DND-41 (cell line): ENCODE results near the gene HOXA3.

Experiments
- ATAC-seq: fragments of 200-7000 bp; cut with Tn5 transposase; 3 replicates; pipeline ENCODE4 v1.9.1; 2021; ENCODE audit warnings: low read depth; ENCODE audit not compliant: insufficient read depth
- DNase-seq: peaks from one replicate; pipeline ENCODE4 v3.0.0-alpha.2; 2020
- H2AFZ ChIP-seq: 2 replicates; pipeline ENCODE4 v1.6.0; 2012; ENCODE audit warnings: low read depth, low read length
- H3K27ac ChIP-seq: 2 replicates; pipeline ENCODE4 v1.5.1; 2012; ENCODE audit warnings: low read length, inconsistent platforms
- H3K27me3 ChIP-seq: fragments of 200-600 bp; sonication (generic); 2 replicates; pipeline ENCODE4 v1.6.0; 2012; ENCODE audit warnings: low read length, mild to moderate bottlenecking, inconsistent platforms; ENCODE audit not compliant: insufficient read depth, poor library complexity
- H3K36me3 ChIP-seq: 2 replicates; pipeline ENCODE4 v1.5.1; 2012; ENCODE audit warnings: low read length, inconsistent platforms; ENCODE audit not compliant: insufficient read depth
- H3K4me1 ChIP-seq: 2 replicates; pipeline ENCODE4 v1.5.1; 2012; ENCODE audit warnings: mild to moderate bottlenecking, low read length; ENCODE audit not compliant: insufficient read depth
- H3K4me2 ChIP-seq: 2 replicates; pipeline ENCODE4 v1.6.0; 2012; ENCODE audit warnings: mild to moderate bottlenecking, moderate library complexity, low read length, inconsistent platforms; ENCODE audit not compliant: insufficient read depth
- H3K4me3 ChIP-seq, 2 experiments: fragments of 200-600 bp in 1 of 2; shearing (Covaris generic) in 1 of 2; 2 replicates each; pipeline ENCODE4 v1.5.1; 2012 to 2016; ENCODE audit warnings: inconsistent platforms in 2 of 2, low read length in 2 of 2, mild to moderate bottlenecking in 2 of 2, low read depth in 1 of 2, moderate library complexity in 1 of 2
- H3K79me2 ChIP-seq: 2 replicates; pipeline ENCODE4 v1.6.0; 2012; ENCODE audit warnings: low read length, inconsistent platforms; ENCODE audit not compliant: insufficient read depth
- H3K9ac ChIP-seq: 2 replicates; pipeline ENCODE4 v1.6.0; 2012; ENCODE audit warnings: low read depth, mild to moderate bottlenecking, inconsistent platforms, low read length, moderate library complexity
- H3K9me3 ChIP-seq: 2 replicates; pipeline ENCODE4 v1.5.1; 2012; ENCODE audit warnings: low read length, moderate library complexity, mild to moderate bottlenecking, inconsistent platforms; ENCODE audit not compliant: insufficient read depth, severe bottlenecking
- H4K20me1 ChIP-seq: 2 replicates; pipeline ENCODE4 v1.6.0; 2012; ENCODE audit warnings: low read length; ENCODE audit not compliant: insufficient read depth
- CTCF ChIP-seq: IDR thresholded peaks from 2 replicates; pipeline ENCODE4 v1.5.1; 2012; ENCODE audit warnings: borderline replicate concordance, low read length, moderate library complexity, mild to moderate bottlenecking; ENCODE audit not compliant: poor library complexity, severe bottlenecking; ENCODE audit errors: extremely low read depth
- EZH2 ChIP-seq: IDR thresholded peaks from 3 replicates; pipeline ENCODE4 v1.6.1; 2012; ENCODE audit warnings: borderline replicate concordance, low read depth, mild to moderate bottlenecking, moderate library complexity, low read length, inconsistent platforms; ENCODE audit not compliant: severe bottlenecking

Gene HOXA3

DNA sequence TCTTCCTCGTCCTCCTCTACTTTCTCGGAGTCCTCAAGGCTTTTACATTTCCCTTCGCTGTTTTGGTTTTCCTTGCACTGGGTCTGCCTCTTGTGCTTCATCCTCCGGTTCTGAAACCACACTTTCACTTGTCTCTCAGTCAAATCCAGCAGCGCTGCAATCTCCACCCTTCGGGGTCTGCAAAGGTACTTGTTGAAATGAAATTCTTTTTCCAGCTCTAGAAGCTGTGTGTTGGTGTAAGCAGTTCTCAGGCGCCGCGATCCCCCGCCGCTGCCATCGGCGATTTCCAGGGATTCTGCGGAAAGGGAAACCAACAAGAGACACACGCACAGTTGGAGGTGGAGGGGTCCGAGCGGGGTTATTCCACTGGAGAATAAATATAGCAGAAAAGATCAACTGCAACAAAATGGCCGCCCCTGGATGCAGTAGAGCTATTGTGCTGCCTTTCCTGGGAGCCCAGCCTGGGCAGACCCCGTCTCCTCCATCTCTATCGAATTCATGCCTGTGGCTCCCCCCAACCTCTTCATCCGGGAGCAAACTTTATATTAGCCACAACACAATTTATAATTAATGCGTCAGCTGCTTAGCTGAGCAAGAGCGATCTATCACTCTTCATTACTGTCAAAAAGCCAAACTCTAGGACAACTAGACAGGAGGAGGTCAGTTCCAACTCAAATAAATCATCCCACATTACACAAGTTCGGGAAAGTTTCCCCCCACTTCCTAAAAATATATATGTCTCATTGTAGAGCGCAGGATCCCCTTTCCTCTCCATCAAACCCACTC, 51.0 kb downstream of the HOXA3 start:
- Histone ChIP-seq H3K4me1 (no peaks in the 10 kb centered on the region), H3K79me2 (no peaks in the 10 kb centered on the region), H2AFZ (no peak overlapping the region), H3K4me3 (no peak overlapping the region), H3K27me3 (no peaks in the 10 kb centered on the region), H3K36me3 (no peaks in the 10 kb centered on the region), H3K4me2 (no peak overlapping the region), H4K20me1 (no peaks in the 10 kb centered on the region), H3K9ac (no peak overlapping the region), H3K27ac (no peak overlapping the region), H3K9me3 (no peaks in the 10 kb centered on the region)
- no peak for DNase-seq
- TF ChIP-seq CTCF (no peak), EZH2 (no peak)
- ATAC-seq, result no peak

GRCh38 chr7:27100694-27101170, 51.7 kb downstream of the HOXA3 start:
- H3K79me2 ChIP-seq, result no peaks in the 10 kb centered on the region
- H4K20me1 ChIP-seq, result no peaks in the 10 kb centered on the region
- ATAC-seq, result no peak
- H3K4me1 ChIP-seq, result no peaks in the 10 kb centered on the region
- H3K9me3 ChIP-seq, result no peaks in the 10 kb centered on the region
- no peak overlapping the region for H3K9ac ChIP-seq
- H3K27ac ChIP-seq, result no peak overlapping the region
- H3K36me3 ChIP-seq, result no peaks in the 10 kb centered on the region
- H3K4me3 ChIP-seq, result no peak overlapping the region
- TF ChIP-seq CTCF (no peak), EZH2 (no peak)
- H3K27me3 ChIP-seq, result no peaks in the 10 kb centered on the region
- no peak overlapping the region for H3K4me2 ChIP-seq
- no peak for DNase-seq
- H2AFZ ChIP-seq, result no peak overlapping the region

GRCh38 chr7:27099453-27100370, 52.7 kb downstream of the HOXA3 start:
- TF ChIP-seq EZH2 (no peak), CTCF (no peak)

More at GRCh38 chr7:27099453-27100370, 52.7 kb downstream of the HOXA3 start:
- Histone ChIP-seq H3K4me2 (no peak overlapping the region), H4K20me1 (no peaks in the 10 kb centered on the region), H3K9ac (no peak overlapping the region), H3K27me3 (no peaks in the 10 kb centered on the region), H3K36me3 (no peaks in the 10 kb centered on the region), H3K9me3 (no peaks in the 10 kb centered on the region), H3K27ac (no peak overlapping the region), H3K4me3 (no peak overlapping the region), H3K79me2 (no peaks in the 10 kb centered on the region), H2AFZ (no peak overlapping the region), H3K4me1 (no peaks in the 10 kb centered on the region)
- DNase-seq, result no peak
- ATAC-seq, result no peak
